Adipocyte (in vitro differentiated cells): ENCODE measurements around the gene CLDN12.

Experiments
- DNase-seq: peaks from one replicate; pipeline ENCODE4 v3.0.0-alpha.2; 2015; ENCODE audit warnings: low read depth
- H3K27me3 ChIP-seq: replicated peaks from 2 replicates; pipeline ENCODE4 v1.7.0; 2013; ENCODE audit warnings: mild to moderate bottlenecking, low read length, moderate library complexity; ENCODE audit not compliant: control insufficient read depth, insufficient read depth
- H3K36me3 ChIP-seq: 2 replicates; pipeline ENCODE4 v1.7.0; 2013; ENCODE audit warnings: low read length, mild to moderate bottlenecking, moderate library complexity; ENCODE audit not compliant: control insufficient read depth, insufficient read depth, severe bottlenecking
- H3K4me1 ChIP-seq: 2 replicates; pipeline ENCODE4 v1.7.0; 2013; ENCODE audit warnings: mild to moderate bottlenecking, low read length, moderate library complexity; ENCODE audit not compliant: control insufficient read depth, insufficient read depth
- H3K4me3 ChIP-seq: 2 replicates; pipeline ENCODE4 v1.7.0; 2013; ENCODE audit warnings: mild to moderate bottlenecking, low read length, moderate library complexity
- H3K9ac ChIP-seq: 2 replicates; pipeline ENCODE4 v1.7.0; 2013; ENCODE audit warnings: mild to moderate bottlenecking, low read length, moderate library complexity
- H3K9me3 ChIP-seq: 2 replicates; pipeline ENCODE4 v1.7.0; 2013; ENCODE audit warnings: mild to moderate bottlenecking, low read length, moderate library complexity; ENCODE audit not compliant: control insufficient read depth

CLDN12 gene

DNA sequence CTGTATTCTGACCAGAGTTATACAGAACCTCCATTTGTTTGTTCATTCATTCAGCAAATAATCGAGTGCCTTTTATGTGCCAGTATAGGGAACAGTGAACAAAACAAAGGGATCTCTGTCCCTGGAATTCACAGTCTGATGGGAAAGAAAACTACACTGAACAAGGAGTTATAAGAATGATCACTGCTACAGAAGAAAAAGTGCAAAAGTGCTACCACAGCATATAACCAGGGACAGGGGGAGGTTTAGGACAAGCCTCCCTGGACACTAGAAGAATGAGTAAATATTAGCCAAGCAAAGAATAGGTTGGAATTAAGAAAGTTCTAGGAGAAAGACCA is 4.2 kb downstream of the CLDN12 start:
- Histone ChIP-seq H3K36me3 (peaks cover 47% of the 10 kb centered on the region), H3K9me3 (no peaks in the 10 kb centered on the region), H3K4me1 (peaks cover 16% of the 10 kb centered on the region), H3K27me3 (no peaks in the 10 kb centered on the region), H3K9ac (no peak overlapping the region), H3K4me3 (no peak overlapping the region)
- no peak for DNase-seq

DNA sequence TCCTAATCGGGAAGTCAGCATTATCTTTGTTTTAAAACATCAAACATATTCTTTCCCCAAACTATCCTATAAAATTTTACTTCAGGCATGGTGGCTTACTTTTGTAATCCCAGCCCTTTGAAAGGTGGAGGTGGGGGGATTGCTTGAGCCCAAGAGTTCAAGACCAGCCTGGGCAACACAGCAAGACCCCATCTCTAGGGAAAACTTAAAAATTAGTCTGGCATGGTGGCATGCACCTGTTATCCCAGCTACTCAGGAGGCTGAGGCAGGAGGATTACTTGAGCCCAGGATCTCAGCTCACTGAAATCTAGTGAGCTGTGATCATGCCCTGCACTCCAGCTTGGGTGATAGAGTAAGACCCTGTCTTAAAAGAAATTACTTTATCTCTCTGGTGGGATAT is 4.9 kb downstream of the CLDN12 start:
- peaks cover 10% of the 10 kb centered on the region for H3K4me1 ChIP-seq
- peaks cover 54% of the 10 kb centered on the region for H3K36me3 ChIP-seq
- H3K27me3 ChIP-seq = no peaks in the 10 kb centered on the region
- no peak for DNase-seq
- H3K9me3 ChIP-seq = no peaks in the 10 kb centered on the region
- no peak overlapping the region for H3K4me3 ChIP-seq
- no peak overlapping the region for H3K9ac ChIP-seq

DNA sequence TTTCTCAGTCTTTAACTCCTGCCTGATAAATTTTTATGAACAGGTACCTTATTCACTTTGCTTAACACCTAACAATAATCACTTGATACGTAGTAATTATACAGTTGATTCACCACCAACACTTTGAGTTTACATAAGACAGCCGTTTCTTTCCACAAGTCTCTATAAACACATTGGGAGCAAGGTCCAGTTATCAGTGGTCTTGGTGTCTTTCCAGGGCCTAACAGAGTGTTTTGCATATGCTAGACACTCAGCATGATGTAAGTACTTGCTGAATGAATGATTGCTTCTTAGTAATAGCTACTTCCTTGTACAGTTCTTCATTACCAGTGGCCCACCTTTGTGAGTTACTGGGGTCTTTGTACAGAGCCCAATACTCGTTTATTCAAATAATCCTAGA is 6.4 kb downstream of the CLDN12 start:
- H3K9ac ChIP-seq = no peak overlapping the region
- H3K27me3 ChIP-seq = no peaks in the 10 kb centered on the region
- no peak for DNase-seq
- H3K36me3 ChIP-seq = peaks cover 68% of the 10 kb centered on the region
- no peak overlapping the region for H3K4me3 ChIP-seq
- H3K9me3 ChIP-seq = no peaks in the 10 kb centered on the region
- H3K4me1 ChIP-seq = peaks cover 5% of the 10 kb centered on the region

DNA sequence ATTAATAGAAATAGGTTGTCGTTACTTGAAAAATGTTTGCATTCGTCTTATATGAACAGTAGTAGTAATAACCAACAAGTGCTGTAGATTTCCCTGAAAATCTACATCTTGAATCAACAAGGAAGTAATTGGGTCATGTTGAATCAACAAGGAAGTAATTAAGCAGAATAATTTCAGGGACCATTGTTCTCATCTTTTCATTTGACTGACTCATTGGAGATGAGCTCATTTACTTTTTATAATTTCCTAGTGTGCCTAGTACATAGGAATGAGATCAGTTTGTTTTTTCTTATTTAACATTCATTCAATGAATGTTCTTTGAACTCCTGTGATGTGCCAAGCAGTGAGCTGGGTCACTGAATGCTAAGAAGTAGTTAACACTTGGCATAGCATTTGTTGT is 8.2 kb downstream of the CLDN12 start:
- H3K9ac ChIP-seq = no peak overlapping the region
- no peaks in the 10 kb centered on the region for H3K9me3 ChIP-seq
- no peaks in the 10 kb centered on the region for H3K4me1 ChIP-seq
- no peaks in the 10 kb centered on the region for H3K27me3 ChIP-seq
- H3K36me3 ChIP-seq = peaks cover 57% of the 10 kb centered on the region
- no peak overlapping the region for H3K4me3 ChIP-seq
- DNase-seq = no peak

DNA sequence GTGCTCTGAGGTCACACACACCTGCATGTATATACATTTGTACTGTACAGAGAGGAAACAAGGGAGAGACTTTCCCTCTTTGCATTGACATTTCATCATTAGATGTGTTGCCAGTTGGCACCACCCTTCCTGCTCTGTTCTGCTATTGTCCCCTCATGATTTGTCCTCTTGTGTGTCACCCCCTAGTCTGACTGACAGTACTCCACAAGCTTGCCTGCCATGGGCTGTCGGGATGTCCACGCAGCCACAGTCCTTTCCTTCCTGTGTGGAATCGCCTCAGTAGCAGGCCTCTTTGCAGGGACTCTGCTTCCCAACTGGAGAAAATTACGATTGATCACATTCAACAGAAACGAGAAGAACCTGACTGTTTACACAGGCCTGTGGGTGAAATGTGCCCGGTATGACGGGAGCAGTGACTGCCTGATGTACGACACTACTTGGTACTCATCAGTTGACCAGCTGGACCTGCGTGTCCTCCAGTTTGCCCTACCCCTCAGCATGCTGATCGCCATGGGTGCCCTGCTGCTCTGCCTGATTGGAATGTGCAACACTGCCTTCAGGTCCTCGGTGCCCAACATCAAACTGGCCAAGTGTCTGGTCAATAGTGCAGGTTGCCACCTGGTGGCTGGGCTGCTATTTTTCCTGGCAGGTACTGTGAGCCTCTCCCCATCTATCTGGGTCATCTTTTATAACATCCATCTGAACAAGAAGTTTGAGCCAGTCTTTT is 9.4 kb downstream of the CLDN12 start:
- DNase-seq = no peak
- no peak overlapping the region for H3K9ac ChIP-seq

DNA sequence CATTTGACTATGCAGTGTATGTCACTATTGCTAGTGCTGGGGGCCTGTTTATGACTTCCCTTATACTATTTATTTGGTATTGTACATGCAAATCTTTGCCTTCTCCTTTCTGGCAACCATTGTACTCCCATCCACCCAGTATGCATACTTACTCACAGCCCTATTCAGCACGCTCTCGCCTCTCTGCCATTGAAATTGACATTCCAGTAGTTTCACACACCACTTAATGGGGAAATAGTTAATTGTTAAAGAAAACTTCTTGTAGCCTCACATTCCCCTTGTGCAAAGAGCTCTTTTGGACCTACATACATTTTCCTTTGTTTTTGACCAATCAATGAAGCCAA is 9.9 kb downstream of the CLDN12 start:
- Histone ChIP-seq H3K27me3 (no peaks in the 10 kb centered on the region), H3K36me3 (peaks cover 41% of the 10 kb centered on the region), H3K9ac (no peak overlapping the region), H3K4me1 (no peaks in the 10 kb centered on the region), H3K9me3 (no peaks in the 10 kb centered on the region), H3K4me3 (no peak overlapping the region)
- DNase-seq = no peak

More for the DNA sequence above, 9.4 kb downstream of the CLDN12 start:
- Histone ChIP-seq H3K9me3 (no peaks in the 10 kb centered on the region), H3K27me3 (no peaks in the 10 kb centered on the region), H3K36me3 (peaks cover 46% of the 10 kb centered on the region), H3K4me3 (no peak overlapping the region), H3K4me1 (no peaks in the 10 kb centered on the region)

DNA sequence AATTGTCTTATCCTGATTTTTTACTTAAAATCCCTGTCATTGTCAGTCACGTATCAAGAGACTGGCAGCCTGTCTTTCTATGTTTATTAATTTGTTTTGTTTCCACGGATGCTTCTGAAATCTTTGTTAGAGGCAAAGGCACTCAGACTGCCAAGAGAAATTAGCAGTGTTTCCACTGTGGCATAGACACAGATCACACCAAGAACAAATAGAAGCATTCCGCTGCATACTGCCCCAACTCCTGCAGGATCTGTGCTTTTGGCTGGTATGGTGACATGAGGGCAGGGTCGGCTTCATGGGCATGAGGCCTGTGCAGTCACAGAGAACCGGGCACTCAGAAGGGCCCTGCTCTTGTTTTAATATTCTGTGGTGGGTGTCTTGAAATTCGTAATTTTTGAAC is 18.4 kb downstream of the CLDN12 start:
- no peak overlapping the region for H3K9ac ChIP-seq
- H3K36me3 ChIP-seq = no peaks in the 10 kb centered on the region
- H3K27me3 ChIP-seq = no peaks in the 10 kb centered on the region
- no peak overlapping the region for H3K4me3 ChIP-seq
- DNase-seq = no peak
- no peaks in the 10 kb centered on the region for H3K4me1 ChIP-seq
- no peaks in the 10 kb centered on the region for H3K9me3 ChIP-seq

DNA sequence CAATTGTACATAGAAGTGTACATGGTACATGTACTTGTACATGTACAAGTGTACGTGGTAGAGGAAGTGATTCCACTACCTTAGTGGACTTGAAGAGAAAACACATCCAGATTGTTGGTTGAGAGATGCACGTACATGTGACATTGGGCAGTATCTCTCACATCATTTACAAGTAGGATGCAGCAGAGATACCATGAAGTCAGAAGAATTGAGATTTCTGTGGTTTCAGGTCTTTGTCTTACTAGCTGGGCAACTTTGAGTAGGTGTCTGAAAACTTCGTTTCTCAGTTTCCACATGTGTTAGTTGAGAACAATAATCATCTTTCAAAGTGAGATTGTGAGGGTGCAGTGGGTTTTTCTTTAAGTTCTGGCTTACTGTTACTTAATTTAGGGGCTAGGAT is 21.5 kb downstream of the CLDN12 start:
- Histone ChIP-seq H3K9ac (no peak overlapping the region), H3K36me3 (no peaks in the 10 kb centered on the region)

DNA sequence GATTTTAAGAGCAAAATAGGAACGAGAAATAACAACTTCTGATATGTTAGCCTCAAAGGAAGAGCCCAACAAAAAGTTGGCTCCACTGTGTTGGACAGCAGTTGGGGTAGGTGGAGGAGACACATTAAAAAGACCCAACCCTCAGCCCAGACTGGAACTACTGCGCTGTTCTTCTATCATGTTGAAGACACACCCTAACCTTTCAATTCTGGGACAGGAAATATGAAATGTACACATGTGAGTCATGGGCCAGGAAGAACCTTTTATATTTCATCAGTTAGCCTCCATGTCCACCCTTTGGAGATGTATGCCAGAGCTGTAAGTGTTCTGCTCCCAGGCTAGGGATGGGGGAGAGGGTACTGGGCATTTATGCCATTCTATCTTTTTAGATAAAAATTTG is 22.1 kb downstream of the CLDN12 start:
- H3K27me3 ChIP-seq = no peaks in the 10 kb centered on the region
- no peak overlapping the region for H3K9ac ChIP-seq
- H3K9me3 ChIP-seq = no peaks in the 10 kb centered on the region
- no peaks in the 10 kb centered on the region for H3K36me3 ChIP-seq
- no peaks in the 10 kb centered on the region for H3K4me1 ChIP-seq
- peak; percentile 5 for DNase-seq
- H3K4me3 ChIP-seq = no peak overlapping the region

More for the DNA sequence above, 21.5 kb downstream of the CLDN12 start:
- H3K9me3 ChIP-seq = no peaks in the 10 kb centered on the region
- no peak overlapping the region for H3K4me3 ChIP-seq
- H3K27me3 ChIP-seq = no peaks in the 10 kb centered on the region
- no peaks in the 10 kb centered on the region for H3K4me1 ChIP-seq
- DNase-seq = no peak

DNA sequence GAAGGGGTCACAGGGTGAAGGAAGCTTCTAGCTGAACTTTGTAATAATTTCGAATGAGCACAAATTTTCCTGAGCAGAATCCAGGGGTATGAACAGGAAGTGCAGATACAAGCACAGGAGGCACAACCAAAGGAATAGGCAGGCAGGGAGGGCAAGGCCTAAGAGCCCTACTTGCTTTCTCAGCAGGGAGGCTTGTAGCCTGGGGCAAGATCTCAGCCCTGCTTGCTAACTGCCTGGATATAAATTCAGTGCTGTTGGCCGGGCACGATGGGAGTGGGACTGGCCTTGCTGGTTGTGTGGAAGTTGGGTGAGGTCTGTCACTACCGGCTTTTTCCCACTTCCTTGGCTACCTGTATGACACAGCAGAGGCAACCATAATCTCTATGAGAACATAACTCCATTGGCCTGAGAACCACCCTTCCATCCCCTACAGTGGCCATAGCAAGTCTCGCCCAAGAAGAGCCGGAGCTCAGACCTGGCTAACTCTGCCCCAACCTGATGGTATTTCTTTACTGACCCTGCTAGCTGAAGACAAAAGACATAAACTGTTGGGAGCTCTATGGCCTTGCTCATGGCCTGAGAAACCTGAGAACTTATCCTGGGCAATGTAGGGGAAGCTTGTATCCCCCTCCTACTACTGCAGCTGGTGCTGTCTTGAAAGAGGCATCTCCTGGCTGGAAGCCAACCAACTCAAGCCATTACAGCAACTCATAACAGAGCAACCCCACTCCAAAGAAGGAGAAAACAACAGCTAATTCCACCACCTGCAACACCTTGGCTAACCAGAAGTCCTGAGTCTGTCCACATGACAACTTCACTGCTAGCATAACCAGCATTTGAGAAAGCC is 27.6 kb downstream of the CLDN12 start:
- H3K27me3 ChIP-seq = no peaks in the 10 kb centered on the region
- no peaks in the 10 kb centered on the region for H3K36me3 ChIP-seq
- DNase-seq = no peak
- no peaks in the 10 kb centered on the region for H3K4me1 ChIP-seq
- H3K9ac ChIP-seq = no peak overlapping the region
- peaks cover 6% of the 10 kb centered on the region for H3K9me3 ChIP-seq
- H3K4me3 ChIP-seq = no peak overlapping the region

DNA sequence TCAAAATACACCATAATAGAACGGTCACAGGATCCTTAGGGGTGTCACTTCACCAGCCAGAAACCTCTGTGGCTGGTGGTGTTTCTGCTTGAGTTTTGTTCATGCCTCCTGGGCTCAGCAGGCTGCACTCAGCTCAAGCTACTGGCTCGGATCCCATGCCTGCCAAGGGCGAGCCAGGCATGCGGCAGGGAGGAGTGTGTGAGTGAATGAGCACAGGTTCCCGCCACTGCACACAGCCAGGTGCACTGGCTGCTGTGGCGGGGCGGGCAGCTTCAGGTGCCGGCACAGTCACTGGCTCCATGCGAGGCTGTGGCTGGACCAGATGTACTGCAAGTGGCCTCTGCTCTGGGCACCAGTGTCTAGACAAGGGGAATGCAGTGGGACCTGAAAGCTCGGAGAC is 29.5 kb downstream of the CLDN12 start:
- H3K4me1 ChIP-seq = no peaks in the 10 kb centered on the region
- H3K9ac ChIP-seq = no peak overlapping the region
- no peaks in the 10 kb centered on the region for H3K27me3 ChIP-seq
- no peak for DNase-seq
- no peaks in the 10 kb centered on the region for H3K36me3 ChIP-seq
- H3K9me3 ChIP-seq = peaks cover 11% of the 10 kb centered on the region
- no peak overlapping the region for H3K4me3 ChIP-seq
